AG08396 (cell line): ENCODE measurements around the gene CORIN.
A peak's percentile ranks its signal among the peaks of the same experiment; 100 is the strongest.
"Not testable (repeated sequence)": the region's sequence is repeated elsewhere in the genome, so short reads cannot be mapped to it uniquely, and the experiment has no call there.

ENCODE experiments used
- DNase-seq: peaks from one replicate; pipeline ENCODE4 v3.0.0; 2012; ENCODE audit warnings: low spot score, mixed read lengths

Gene CORIN

GRCh38 chr4:47767956-47768355 is 69.9 kb downstream of the CORIN start:
- DNase-seq: not testable (repeated sequence)

DNA sequence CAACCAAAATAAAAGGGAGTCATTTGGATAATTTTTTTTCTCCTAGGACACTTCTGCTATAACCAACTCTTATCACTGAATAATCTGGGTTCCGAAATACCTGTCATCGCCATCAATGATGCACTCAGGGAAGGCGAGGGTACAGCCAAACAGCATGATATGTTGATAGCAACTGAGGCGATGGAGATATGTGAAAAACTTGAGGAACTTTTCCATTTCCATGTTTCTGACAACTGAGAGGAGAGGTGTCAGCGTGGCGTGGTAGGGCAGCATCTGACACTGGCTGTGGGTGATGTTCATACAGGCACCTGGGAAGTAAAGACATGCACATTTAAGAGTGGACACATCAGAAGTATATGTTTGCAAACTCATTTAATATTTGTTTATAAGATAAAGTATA is 74.6 kb downstream of the CORIN start:
- no peak for DNase-seq

- no peak for DNase-seq
Measured at GRCh38 chr4:47762376-47763266, 75.2 kb downstream of the CORIN start.

DNA sequence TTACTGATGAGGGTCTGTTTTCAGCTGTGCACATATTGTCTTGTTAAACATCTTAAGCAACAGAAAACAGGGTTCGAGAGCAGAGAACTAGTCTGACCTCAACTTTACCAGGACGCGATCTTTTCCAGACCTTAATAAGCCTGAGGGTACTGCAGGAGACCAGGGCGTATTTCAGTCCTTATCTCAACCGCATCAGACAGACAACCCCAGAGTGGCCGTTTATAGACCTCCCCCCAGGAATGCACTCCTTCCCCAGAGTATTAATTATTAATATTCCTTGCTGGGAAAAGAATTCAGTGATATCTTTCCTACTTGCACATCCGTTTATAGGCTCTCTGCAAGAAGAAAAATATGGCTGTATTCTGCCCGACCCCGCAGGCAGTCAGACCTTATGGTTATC is 84.6 kb downstream of the CORIN start:
- DNase-seq: not testable (repeated sequence)

DNA sequence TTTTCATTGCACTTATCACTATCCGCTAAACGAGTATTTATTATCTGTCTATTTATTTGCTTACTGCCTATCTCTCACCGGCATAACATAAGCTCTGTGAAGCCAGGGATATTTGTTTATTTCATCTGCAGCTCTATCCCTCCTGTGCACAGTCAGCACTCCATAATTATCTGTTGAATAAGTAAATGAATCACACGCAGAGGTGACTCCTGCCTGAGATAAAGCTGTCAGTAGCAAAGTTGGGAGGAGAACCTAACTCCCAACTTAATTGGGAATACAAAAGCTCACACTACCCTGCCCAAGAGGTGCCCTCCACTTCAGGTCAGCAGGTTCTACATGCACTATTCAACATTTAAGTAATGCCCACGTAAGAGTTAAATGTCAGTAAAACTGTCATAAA is 85.7 kb downstream of the CORIN start:
- no peak for DNase-seq

GRCh38 chr4:47750788-47751187 is 87.1 kb downstream of the CORIN start:
- no peak for DNase-seq

DNA sequence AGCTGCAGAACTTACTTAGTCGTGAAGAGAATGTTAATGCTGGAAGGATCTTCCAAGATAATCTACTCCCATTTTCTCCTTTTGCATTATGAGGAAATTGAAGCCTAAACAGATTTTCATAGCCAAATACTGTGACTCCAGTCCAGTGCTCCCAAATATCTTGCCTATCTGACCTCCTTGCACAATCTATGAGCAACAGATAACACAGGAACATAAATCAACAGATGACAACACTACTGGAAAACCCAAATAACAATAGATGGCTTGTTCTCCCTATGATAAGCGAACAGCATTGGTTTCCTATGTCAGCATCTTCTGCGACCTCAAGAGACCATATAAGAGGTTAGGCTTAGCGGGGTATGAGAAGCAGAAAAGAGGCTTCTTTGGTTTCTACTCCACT is 88.0 kb downstream of the CORIN start:
- DNase-seq: no peak

- DNase-seq: no peak
Measured at GRCh38 chr4:47749060-47749459, 88.8 kb downstream of the CORIN start.

GRCh38 chr4:47747846-47748494 is 89.9 kb downstream of the CORIN start:
- DNase-seq: no peak

GRCh38 chr4:47747211-47747610 is 90.7 kb downstream of the CORIN start:
- peak; percentile 7 for DNase-seq

DNA sequence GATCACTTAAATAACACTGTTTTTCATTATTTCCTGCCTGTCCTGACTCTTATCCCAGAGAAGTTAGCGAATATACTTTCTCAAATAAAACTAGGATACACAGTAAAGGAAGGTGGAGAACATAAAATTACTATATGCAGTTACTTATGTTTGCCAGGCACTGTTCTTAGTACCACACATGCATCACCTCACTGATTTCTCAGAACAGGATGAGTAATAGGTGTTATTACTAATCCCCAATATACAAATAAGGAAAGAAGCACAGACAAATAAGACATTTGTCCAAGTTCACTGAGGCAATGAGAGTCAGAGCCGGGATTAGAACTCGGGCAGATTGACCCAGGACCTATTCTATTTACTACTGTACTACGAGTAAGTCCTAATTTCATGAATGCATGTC is 91.7 kb downstream of the CORIN start:
- no peak for DNase-seq

GRCh38 chr4:47744843-47745382 is 93.0 kb downstream of the CORIN start:
- DNase-seq: no peak

DNA sequence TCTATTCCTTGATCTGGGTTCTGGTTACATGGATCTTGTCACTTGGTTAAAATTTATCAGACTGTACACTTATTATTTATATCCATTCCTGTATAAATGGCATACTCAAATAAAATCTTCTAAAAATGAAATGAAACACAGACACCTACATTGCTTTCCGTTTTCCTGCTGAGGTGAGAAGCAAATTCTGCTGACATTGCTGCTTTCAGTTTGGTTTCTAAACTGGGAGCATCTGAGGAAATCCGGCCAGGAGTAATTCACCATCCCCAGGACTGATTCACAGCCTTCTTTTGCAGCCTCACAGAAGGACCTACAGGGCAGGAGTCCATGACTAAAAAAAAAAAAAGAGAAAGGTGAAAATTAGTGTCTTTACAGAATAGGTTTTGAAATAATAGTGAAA is 93.6 kb downstream of the CORIN start:
- no peak for DNase-seq

- DNase-seq: no peak
Measured at GRCh38 chr4:47741200-47741599, 96.7 kb downstream of the CORIN start.

DNA sequence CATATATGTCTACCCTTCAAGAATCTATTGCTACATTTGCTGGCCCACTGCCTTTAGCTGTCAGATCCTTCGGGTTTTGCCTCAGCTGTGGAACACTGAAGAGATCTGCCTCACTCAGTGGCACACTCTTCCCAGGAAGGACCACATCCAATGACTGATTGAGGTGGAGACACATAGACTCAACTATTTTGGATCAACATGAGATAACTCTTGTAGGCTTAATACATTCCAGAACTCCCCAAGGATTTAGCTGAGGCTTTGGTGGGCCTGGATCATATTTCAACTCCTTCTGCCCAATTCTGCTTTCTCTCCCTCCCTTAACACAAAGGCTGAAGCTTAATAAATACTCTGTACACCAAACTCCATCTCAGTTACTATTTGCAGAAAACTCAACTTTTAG is 100.5 kb downstream of the CORIN start:
- no peak for DNase-seq

DNA sequence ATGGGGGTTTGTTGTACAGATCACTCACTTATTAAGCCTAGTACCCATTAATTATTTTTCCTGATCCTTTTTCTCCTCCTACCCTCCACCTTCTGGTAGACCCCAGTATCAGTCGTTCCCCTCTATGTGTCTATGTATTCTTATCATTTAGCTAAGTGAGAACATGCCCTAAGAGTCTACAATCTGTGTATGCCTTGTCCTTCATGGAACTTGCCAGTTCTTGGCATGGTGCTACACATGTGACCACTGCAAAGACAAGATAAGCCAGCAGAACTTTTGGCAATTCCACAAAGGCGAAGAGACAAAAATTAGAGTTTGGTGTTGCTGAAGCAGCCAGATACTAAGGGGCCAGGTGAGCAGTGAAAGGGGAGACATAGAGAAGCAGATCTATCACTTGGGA is 101.3 kb downstream of the CORIN start:
- DNase-seq: no peak

- no peak for DNase-seq
Measured at GRCh38 chr4:47736146-47736545, 101.7 kb downstream of the CORIN start.

DNA sequence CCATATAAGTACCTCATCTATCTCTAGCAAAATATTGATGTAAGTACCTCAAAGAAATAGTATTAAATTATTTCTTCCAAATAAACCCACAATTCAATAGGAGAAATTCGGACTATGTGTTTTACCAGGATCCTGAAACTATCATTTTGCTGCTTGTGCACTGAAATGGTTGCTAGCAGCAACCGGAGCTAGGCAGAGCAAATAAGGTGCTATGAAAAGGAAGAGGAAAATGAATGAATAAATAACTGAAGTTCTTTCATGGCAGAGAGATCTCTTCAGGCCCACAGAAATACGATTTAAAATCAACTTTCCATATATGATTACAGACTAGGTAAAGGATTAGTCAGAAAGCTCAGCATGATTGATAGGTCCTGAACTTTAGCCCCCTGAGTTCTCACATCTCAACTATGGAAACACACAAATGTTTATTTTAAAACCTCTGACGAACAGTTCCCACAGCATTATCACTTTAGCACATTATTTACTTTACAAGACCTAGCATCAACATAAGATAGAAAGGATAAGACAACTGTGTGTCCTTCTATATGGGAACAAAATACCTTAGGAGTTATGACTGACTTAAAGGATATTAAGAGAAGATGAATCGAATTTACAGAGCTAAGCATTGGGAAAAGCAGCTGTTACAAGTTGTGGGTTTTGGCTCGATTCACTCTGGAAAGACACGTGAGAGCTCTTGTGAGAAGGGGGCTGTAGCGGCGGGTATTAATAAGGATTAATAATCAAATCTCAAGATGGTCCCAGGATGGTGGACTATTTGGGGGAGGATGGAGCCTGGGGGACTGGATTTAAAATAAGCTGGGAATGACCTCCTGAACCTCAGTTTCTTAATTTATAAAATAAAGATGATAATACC is 104.3 kb downstream of the CORIN start:
- DNase-seq: no peak

DNA sequence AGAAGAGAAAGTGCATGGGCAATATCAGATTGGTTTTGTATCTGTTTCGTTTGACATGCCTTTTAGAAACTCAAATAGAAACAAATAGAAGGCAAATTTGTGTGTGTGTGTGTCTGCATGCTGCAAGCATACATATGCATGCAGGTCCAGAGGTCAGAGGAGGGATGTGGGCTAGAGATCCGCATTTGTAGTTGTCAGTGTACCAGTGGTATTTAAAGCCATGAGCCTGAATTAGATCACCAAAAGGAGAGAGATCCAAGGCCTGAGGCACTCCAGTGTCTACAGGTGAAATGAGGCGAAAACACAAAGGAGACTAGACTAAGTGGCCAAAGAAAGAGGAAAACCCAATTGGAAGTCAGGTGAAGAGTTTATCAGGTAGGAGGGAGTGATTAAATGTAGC is 106.7 kb downstream of the CORIN start:
- DNase-seq: no peak

DNA sequence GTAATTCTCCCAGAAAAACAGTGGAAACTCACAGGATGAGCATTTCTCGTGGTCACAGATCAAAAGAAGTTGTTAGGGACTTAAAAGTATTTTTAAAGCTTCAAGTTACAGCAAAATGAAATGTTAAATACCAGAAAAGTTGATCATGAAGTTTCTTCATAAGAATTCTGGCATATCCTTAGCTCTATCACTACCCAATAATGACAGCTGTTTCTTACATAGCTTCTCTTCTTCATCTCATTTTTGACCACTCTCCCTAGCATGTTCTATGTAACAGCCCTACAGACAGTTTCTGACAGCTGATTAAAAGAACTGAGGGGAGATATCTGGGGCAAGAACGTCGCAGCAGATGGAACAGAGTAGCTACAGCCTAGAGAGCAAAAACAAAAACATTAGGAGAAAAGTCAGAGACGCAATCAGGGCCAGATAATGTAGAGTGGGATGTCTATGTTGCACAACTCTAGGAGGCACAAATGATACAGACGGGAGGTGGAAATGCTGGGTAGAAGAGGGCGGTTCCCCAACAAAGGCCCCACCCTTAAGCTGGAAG is 108.7 kb downstream of the CORIN start:
- no peak for DNase-seq

DNA sequence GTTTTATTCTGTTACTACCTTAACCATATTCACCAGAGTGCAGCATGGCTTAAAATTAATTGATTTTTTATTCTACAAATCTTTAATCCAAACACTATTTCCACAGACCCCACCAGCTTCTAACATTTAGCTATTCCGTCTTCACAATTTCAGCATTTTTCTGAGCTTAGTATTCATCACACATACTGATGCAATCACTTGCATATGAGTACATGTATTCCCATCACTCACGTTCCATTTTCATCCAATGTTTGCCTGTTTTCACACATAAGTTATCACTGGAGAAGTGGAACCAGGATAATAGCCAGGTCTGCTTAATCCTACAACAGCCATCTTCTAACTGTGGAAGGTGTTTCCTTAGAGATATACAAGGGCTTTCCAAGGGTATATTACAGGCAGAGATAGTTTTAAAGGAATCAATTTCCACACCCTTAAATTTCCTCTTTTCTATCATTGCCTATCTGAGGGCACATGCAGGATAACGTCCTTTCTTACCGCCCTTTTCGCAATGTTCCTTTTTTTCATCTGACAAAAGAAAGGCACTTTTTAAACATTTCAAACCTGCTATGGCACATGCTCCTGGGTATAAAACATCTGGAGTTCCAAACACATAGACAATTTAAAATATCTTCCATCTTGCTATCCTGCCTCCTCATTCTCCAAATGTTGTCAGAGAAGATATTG is 115.8 kb downstream of the CORIN start:
- no peak for DNase-seq
